DOHH2 (cell line): ENCODE measurements around the gene HLA-DQA2.

Experiments
- EZH2phosphoT487 ChIP-seq: fragments of 200-600 bp; sonication (generic); IDR thresholded peaks from 2 replicates; pipeline ENCODE4 v1.6.1; 2017; ENCODE audit warnings: borderline replicate concordance, mild to moderate bottlenecking, antibody characterized with exemption, low read length, moderate library complexity, mixed read lengths
- TF ChIP-seq, protein P1 (sequence below): fragments of 200-600 bp; sonication (generic); IDR thresholded peaks from one replicate; pipeline ENCODE4 v1.5.1; 2014; ENCODE audit warnings: antibody characterized with exemption, mild to moderate bottlenecking, low read depth, low read length; ENCODE audit not compliant: poor library complexity, severe bottlenecking

DNA sequence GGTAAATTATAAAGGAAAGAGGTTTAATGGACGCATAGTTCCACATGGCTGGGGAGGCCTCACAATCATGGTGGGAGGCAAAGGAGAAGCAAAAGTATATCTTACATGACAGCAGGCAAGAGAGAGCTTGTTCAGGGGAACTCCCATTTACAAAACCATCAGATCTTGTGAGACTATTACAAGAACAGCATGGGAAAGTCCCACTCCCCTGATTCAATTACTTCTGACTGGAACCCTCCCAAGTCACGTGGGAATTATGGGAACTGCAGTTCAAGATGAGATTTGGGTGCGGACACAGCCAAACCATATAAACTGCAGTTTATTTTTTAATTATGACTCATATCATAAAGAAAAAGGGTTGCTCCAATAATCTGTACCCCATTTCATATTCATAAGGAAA is 22.3 kb upstream of the HLA-DQA2 start:
- TF ChIP-seq, protein P1, sequence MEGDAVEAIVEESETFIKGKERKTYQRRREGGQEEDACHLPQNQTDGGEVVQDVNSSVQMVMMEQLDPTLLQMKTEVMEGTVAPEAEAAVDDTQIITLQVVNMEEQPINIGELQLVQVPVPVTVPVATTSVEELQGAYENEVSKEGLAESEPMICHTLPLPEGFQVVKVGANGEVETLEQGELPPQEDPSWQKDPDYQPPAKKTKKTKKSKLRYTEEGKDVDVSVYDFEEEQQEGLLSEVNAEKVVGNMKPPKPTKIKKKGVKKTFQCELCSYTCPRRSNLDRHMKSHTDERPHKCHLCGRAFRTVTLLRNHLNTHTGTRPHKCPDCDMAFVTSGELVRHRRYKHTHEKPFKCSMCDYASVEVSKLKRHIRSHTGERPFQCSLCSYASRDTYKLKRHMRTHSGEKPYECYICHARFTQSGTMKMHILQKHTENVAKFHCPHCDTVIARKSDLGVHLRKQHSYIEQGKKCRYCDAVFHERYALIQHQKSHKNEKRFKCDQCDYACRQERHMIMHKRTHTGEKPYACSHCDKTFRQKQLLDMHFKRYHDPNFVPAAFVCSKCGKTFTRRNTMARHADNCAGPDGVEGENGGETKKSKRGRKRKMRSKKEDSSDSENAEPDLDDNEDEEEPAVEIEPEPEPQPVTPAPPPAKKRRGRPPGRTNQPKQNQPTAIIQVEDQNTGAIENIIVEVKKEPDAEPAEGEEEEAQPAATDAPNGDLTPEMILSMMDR, result no peak
- no peak for TF ChIP-seq EZH2phosphoT487
